Measurements from ENCODE around the gene SNX19.
"Not testable (repeated sequence)": the region's sequence is repeated elsewhere in the genome, so short reads cannot be mapped to it uniquely, and the experiment has no call there.

Gene SNX19

DNA sequence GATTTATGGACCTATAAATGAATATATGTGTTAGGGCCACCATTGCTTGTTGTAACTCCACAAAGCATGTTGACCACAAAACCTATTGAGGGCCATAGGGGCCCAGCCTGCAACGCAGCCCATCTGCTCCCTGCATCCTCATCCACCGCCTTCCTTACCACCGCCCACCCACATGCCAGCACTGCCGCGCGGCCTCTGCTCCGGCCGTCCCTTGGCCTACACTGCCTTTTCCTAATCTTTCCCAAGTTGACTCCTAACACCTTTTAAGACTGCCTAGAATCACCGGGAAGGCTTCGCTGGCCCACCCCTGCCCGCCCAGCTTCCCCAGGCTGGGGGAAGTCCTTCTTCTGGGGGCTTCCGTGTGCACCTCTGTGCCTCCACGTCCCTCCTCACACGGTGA is 55.0 kb downstream of the SNX19 start:
- TF ChIP-seq, protein P1, sequence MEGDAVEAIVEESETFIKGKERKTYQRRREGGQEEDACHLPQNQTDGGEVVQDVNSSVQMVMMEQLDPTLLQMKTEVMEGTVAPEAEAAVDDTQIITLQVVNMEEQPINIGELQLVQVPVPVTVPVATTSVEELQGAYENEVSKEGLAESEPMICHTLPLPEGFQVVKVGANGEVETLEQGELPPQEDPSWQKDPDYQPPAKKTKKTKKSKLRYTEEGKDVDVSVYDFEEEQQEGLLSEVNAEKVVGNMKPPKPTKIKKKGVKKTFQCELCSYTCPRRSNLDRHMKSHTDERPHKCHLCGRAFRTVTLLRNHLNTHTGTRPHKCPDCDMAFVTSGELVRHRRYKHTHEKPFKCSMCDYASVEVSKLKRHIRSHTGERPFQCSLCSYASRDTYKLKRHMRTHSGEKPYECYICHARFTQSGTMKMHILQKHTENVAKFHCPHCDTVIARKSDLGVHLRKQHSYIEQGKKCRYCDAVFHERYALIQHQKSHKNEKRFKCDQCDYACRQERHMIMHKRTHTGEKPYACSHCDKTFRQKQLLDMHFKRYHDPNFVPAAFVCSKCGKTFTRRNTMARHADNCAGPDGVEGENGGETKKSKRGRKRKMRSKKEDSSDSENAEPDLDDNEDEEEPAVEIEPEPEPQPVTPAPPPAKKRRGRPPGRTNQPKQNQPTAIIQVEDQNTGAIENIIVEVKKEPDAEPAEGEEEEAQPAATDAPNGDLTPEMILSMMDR (IDR thresholded peaks at IDR 0.05; ENCODE audit: borderline replicate concordance, insufficient read depth, low read depth, low read length) = no peak
- H3K4me3 ChIP-seq (ENCODE audit: low read depth, low read length) = no peak overlapping the region

DNA sequence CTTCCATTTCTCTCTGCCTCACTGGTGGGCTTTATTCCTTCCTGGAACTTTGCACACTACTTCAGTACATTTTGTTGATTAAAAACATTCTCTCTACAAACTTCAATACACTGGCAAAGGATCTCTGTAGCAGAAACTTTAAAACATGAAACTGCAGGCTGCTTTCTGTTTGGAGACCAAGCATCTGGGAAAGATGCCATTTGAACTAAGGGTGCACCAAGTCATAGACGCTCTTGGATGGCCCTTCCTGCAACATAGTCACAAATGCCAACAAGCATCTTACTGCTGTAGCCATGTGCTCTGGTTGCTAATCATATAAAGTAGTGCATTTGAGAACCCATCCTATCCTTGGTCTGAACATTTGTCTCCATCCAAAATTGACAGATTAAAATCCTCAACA is 56.4 kb downstream of the SNX19 start:
- no peak overlapping the region for H3K4me3 ChIP-seq (ENCODE audit: low read depth, low read length)
- TF ChIP-seq, protein P1 (IDR thresholded peaks at IDR 0.05; ENCODE audit: borderline replicate concordance, insufficient read depth, low read depth, low read length) = no peak

DNA sequence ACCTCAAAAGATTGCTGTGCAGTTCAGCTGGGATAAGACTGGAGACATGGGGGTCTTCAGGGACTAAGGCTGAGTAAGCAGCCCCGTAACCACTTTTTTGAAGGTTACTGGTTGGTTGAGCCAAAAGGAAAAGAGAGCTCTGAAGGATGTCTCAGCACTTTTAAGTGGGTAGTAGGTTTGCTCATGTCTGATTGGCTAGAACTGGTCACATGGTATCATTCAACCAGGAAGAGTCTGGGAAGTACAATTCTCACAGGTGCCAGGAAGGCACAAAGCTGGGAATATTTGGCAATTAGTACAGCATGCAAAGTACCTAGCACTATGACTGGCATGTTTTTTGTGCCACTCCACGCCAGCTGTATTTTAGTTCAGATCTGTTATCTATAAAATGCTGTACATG is 58.1 kb downstream of the SNX19 start:
- TF ChIP-seq, protein P1 (IDR thresholded peaks at IDR 0.05; ENCODE audit: borderline replicate concordance, insufficient read depth, low read depth, low read length) = no peak
- no peak overlapping the region for H3K4me3 ChIP-seq (ENCODE audit: low read depth, low read length)

DNA sequence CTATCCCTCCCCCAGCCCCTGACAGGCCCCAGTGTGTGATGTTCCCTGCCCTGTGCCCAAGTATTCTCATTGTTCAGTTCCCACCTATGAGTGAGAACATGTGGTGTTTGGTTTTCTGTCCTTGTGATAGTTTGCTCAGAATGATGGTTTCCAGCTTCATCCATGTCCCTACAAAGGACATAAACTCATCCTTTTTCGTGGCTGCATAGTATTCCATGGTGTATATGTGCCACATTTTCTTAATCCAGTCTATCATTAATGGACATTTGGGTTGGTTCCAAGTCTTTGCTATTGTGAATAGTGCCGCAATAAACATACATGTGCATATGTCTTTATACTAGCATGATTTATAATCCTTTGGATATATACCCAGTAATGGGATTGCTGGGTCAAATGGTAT is 60.6 kb downstream of the SNX19 start:
- not testable (repeated sequence) for H3K4me3 ChIP-seq (ENCODE audit: low read depth, low read length)

DNA sequence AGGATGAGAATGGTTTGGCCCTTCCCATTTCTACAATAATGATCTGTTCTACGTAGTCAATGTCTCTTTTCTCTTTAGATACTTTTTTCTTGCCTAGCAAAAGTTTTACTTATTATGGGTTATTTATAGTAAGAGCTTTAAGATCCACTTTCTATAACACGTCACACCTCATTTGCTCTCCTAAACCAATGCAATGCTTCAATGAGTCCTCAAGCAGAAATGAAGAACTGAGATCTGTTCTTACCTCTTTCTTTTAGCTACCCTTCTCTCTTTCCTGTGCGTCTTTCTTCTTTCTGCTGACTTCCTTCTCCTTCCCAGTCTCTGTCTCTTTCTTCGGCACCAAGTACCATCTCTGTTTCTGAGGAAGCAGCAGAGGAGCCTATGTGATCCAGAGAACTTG is 61.8 kb downstream of the SNX19 start:
- no peak overlapping the region for H3K4me3 ChIP-seq (ENCODE audit: low read depth, low read length)
- TF ChIP-seq, protein P1 (IDR thresholded peaks at IDR 0.05; ENCODE audit: borderline replicate concordance, insufficient read depth, low read depth, low read length) = no peak

DNA sequence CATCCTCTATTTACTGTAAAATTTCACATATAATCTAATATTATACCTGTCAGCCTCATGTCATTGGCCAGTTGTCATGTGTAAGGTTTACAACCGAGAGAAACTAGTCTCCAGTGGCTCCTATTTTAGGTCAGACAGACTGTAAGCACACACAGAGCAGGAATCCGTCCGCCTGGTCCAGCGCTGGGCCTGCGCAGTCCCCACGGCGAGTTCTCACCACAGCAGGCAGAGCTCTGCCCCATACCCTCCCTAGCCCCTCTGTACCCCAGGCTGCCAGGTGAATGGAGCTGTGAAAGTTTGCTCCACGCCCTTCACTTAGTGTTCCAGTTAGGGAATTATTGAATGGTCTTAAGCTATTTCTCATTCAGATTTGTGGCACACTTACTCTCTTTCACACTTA is 63.7 kb downstream of the SNX19 start:
- TF ChIP-seq, protein P1 (IDR thresholded peaks at IDR 0.05; ENCODE audit: borderline replicate concordance, insufficient read depth, low read depth, low read length) = no peak

DNA sequence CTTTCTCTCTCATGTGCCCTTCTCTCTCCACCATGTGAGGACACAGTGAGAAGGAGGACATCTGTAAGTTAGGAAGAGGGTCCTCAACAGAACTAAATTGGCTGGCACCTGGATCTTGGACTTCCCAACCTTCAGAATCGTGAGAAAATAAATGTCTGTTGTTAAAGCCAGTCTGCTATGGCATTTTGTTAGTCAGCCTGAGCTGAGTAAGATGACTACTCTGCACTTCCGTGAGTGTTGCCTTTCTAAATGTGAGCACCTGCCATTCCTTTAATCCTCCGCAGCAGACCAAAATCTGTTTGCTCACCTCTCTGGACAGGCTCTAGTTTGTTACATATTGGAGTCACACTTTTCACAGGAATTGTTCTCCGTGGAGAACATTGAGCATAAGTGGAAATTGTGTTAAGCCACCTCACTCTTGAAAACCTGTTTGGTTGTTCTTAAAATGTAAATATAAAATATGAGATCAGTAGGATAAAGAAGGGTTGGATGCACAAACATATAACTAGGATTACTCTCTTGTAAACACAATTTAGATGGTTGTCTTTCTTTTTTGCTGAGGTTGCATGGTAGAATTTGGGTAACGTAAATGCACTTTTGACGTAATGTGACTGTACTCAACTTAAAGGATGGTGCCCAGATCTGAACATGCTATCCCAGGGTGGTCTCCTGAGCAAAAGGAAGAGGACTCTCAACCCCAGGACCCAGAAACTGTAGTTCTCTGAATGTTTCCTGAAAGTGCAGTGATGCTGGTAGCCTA is 65.9 kb downstream of the SNX19 start:
- TF ChIP-seq, protein P1 (IDR thresholded peaks at IDR 0.05; ENCODE audit: borderline replicate concordance, insufficient read depth, low read depth, low read length) = no peak
- H3K4me3 ChIP-seq (ENCODE audit: low read depth, low read length) = no peak overlapping the region

More for the DNA sequence above, 63.7 kb downstream of the SNX19 start:
- H3K4me3 ChIP-seq (ENCODE audit: low read depth, low read length) = no peak overlapping the region

All from GM12875 (cell line).